Glomerular visceral epithelial cell (primary cell): ENCODE data around the gene KRTAP21-1.
"Not testable (repeated sequence)": the region's sequence is repeated elsewhere in the genome, so short reads cannot be mapped to it uniquely, and the experiment has no call there.

Experiments
- DNase-seq: peaks from one replicate; pipeline ENCODE4 v3.0.0-alpha.2; 2016; ENCODE audit errors: extremely low spot score

Gene KRTAP21-1

DNA sequence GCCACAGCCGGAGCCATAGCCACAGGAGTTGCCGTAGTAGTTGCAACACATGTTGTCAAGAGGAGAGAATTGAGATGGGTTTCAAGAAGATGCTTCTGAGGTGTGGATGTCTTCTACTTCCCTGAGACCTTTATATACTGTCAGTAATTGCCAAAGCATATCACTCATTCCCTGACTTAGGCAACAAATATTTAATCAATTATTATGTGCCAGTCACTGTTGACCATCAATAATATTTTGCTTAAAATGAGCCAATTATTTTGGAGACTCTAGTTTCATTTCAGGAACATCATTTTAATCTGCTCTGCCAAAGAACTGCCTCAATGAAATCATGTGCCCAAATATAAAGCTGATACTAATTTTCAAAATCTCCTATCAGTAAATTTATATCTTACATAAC, at the start of gene KRTAP21-1:
KRTAP21-1 (minus strand) TSS at position 101 of the 400 bp plus-strand sequence; CDS start at position 51, 50 bp downstream.
- DNase-seq, result not testable (repeated sequence)

DNA sequence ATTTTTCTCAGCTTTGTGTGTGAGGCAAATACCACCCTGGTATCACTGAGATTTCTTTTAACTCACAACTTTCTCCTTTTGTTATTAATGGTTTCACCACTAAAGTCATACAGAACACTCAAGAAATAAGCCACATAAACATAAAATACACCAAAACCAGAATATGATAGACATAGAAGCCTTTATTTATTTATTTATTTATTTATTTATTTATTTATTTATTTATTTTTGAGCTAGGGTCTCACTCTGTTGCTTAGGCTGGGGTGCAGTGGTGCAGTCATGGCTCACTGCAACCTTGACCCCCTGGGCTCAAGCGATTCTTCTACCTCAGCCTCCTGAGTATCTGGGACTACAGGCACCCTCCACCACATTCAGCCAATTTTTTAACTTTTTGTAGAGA, 45.4 kb upstream of the KRTAP21-1 start:
- no peak for DNase-seq

DNA sequence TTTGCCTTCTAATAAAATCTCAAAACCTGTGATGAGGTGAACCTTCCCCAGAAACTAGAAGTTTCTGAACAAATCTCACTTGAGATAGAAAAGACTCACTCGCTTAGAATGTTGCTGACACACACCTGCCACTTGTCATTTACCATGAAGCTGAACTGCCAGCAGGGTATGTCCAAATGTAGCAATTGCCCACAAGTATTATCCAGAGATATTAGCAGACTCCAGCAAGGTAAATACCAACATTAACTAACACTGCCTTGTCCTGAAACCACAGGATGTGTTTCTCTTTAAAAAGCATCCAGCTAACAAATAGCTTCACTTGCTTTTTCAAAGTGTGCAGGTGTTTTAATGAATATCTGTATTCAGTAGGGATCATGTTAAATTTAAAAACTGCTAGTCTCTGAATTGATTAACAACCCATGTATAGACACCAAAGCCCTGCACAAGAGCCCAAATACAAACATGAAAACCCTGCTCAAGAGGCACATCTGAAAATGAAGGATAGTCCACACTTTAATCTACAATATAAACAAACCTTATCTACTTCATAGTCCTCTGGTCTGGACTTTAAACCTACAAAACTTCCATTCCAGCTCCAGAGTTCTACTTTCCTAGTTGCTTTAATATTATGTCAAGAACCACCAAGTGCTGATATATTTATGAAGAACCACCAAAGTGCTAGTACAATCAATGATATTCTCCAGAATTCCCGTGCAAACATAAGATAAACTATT, 38.5 kb upstream of the KRTAP21-1 start:
- no peak for DNase-seq

DNA sequence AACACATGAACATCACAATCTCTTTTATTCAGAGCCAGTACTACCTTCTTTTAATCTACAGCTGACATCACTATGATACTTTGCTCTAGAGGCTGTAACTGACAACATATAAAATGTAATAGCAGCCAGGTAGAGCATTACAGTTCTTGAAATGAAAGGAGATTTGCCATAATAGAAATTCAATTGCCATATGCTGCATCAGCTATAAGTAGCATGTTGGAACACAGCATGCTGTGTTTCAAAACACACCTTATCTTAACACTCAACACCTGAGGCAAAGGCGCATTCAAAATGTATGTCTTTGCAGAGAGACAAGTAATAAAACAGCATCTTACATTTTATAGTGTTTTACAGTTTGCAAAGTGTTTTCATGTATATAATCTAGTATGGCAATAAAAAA, 24.0 kb upstream of the KRTAP21-1 start:
- DNase-seq, result no peak

DNA sequence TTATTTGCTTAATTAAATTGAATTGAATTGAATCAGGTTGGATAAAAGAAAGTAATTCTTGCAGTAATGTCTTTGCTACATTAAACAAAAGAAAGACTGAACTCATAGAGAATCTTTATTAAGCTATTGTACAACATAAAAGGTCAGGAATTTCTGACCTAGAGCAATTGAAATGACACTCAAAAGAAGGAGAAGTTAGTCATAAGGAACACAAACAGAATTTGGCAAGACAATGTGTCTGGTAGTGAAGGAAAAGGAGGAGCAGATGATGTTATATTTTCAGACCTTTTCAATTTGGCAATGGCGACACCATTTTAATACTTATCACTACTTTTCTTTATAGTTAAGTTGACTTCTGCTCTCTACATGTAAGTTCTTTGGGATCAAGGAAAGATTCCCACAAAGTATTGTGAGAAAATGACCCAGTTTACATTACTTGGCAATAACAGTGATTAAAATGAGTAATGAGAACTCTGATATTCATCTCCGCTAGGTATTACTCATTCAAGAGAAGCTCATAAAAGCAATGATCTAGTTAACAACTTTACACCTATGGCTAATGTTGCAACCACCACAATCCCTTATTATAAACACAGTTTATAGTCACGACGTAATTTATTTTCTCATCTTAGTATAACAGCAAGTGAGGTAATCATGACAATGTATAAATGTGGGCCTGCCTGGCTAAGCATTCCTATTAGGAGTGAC, 14.7 kb upstream of the KRTAP21-1 start:
- DNase-seq, result no peak

DNA sequence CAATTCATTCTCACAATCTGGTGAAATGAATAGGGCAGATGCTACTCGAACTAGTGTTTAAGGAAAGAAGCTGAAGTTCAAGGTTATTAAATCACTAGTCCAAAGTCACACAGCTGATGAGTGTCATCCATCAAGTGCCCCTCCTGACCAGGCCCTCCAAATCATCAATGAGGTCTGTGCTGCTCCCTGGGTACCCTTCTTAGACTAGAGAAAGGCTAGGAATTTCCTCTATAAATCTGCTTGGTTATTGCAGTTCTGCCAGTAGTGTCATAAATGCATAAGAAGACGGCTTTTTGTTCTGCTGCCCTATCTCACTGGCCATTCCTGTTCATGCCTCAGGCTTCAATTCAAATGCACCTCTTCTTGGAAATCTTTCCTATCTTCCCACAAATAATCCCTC, 5.5 kb upstream of the KRTAP21-1 start:
- DNase-seq, result no peak

DNA sequence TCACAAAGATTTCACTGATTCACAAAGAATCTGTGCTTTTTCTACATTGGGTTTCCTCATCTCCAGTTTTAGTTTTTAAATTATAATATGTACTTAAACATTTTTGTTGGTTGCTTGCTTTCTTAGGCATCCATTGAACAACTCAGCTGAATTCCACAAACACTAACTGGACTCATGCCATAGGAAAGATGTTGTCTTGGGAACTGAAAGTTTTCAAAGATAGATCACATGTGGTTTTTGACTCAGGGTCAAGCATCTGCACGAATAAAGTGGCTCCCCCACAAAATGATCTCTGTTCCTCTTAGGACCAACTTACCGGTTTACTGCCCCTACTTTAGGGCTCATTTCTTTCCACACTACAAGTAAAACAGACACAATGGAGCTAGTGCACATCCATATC, 3.1 kb upstream of the KRTAP21-1 start:
- DNase-seq, result no peak

DNA sequence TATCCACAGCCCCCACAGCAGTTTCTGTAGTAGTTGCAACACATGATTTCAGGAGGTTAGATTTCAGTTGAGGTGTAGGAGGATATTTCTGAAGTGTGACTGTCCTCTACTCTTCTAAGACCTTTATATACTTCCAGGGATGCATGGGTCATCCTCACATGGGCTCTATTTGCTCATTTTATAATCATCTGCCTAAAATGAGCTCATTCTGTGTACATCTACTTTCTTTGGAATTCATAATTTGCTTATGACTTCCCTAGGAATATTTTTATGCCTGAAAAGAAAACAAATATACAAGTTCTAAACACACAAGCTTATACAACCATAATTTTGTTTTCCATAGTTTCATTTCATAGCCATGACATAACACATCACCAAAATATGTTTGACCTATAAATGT, 8.1 kb downstream of the KRTAP21-1 start, which contains the start of gene KRTAP21-2:
KRTAP21-2 (minus strand) TSS at position 101 of the 400 bp plus-strand sequence; CDS start at position 44, 57 bp downstream.
- DNase-seq, result no peak

DNA sequence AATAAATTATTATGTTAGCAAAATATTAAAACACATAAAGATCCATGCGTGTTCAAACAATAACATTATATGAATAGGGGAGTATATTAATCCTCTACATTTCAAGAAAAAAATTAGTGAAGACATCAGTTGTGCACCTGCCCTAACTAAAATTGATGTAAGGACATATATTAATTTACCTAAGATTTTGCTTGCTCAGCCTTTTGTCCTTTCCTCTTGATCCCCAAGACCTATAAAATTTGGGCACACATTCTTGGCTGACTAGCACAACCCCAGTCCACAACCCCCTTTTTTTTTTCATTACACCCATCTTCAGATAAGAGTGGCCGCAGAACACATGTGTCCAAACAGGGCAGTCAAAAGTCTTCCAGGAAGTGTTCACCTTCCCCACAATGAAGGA, 14.8 kb downstream of the KRTAP21-1 start:
- no peak for DNase-seq

DNA sequence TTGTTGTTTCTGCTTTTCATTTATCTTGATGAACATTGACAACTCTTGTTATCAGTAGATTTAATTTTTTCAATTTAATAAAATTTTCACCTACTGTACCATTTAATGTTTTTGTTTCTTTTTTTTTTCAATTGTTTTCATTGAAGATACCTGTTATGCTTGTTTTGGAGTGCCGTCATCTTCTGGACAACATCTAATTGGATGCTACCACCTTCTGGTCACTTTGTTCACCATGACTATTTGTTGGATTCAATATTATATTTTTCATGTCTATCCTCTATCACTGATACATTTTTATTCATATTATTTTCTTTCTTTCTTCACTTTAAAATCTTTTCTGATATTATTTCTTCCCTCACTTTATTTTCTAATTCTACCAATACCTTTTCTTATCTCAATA, 22.2 kb downstream of the KRTAP21-1 start:
- no peak for DNase-seq

DNA sequence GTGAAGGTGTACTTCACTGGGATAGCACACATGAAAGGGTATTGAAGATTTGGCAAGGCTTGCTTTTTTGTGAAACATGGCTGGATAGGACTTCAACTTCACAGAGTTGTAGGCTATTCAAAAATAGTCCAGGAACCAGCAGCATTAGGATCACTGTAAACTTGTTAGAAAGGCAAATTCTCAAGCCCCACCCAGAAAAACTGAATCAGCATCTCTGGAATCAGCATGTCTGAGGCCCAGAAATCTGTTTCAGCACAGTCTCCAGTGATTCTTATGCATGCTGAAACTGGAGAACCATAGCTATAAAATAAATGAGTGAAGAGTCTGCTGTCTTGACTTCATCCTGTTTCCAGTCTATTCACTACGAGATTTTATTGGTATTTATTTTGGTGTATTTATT, 28.5 kb downstream of the KRTAP21-1 start:
- DNase-seq, result no peak

DNA sequence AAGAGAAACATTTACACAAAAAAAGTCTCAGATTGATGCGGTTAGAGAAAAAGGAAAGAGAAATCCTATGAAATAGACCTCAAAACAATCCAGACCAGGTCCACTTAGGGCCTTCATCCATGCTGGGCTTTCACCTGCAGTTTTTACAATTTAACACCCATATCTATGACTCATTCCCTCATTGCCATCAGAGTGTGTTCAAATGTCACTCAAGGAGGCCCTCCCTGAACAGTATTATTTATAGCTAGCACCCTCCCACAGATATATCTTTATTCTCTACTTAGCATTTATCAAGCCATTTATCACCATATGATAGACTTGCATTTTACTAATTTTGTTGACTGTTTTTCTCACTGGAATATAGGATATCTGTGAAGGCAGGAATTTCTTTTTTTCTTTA, 35.8 kb downstream of the KRTAP21-1 start:
- DNase-seq, result no peak

DNA sequence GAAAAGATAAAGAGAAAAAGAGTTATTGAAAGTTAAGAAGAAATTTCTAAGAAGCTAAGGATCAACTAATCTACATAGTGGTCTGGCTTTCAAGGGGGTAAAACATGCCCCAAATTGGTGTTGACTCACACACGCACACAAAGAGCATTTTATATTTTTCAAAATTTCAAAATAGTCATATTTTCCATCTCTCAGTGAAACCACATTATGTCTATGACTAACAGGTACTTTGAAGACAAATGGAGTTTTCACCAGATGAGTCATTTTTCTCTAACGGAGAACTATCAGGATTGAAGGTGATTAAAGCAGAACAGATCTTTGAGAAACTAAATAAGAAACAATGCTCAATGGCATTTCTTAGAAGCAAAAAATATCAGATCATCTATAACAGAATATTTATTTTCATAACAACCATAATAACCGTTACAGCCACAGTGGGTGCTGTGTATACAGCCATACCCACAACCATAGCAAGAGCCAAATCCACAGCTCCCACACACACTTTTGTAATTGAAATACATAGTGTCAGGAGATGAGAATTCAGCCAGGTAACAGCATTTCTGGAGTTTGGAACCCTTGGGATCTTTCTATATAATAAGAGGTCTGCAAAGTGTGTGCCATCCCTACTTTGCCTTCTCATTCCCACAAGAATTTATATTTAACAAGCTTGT, 36.9 kb downstream of the KRTAP21-1 start, which contains the start of gene KRTAP21-3:
KRTAP21-3 (minus strand) TSS at position 539 of the 671 bp plus-strand sequence; CDS start at position 521, 18 bp downstream.
- DNase-seq, result no peak

DNA sequence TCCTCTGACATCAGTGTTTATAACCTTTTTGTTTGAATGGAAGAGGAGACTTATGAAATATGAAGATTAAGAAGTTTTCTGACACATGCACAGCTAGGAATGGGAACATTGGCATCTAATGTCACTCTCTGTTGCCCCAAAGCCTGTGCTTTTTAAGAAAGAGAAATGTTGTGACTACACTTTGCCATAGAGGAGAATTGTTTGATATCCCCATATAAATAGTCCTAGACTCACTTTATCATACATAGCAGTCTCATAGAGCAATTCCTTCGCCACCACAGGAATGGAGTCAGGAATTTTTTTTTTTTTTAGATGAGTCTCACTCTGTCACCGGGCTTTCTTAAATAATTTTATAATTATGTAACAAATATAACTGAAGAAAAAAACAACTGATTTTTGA, 38.1 kb downstream of the KRTAP21-1 start:
- no peak for DNase-seq

DNA sequence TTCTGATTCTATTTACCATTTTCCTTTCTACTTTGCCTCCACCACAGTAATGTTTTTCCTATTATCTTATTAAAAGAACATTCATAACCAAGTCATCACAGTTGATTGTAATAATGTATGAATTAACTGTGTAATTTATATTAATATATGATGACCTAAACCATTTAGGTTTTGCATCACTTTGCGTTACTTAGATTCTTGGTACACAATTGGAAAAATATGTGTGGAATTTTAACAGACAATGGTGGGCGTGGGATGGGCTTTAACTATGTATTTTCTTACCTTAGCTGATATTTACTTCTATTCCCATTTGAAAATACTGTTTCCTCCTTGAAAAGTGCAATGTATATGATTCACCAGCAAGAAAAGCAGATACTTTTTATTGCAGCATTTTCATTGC, 40.3 kb downstream of the KRTAP21-1 start:
- DNase-seq, result no peak

DNA sequence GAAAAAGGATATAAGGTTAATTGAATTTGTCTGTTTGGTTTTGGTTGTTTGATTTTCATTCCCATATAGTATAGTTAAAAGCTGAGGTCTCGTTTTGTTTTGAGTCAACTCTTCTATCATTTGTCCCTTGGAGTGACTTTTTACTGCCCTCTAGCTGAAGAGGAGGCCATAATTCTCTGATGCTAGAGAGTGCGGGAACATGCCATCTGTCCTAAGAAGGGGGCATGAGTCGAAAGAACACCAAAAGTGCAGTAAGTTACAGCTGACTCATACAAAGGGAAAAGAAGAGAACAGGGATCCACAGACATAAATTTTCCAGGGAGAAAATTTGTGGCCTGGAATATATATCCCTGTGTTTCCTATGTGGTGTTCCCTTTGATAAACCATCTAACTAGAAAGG, 40.8 kb downstream of the KRTAP21-1 start:
- DNase-seq, result no peak

DNA sequence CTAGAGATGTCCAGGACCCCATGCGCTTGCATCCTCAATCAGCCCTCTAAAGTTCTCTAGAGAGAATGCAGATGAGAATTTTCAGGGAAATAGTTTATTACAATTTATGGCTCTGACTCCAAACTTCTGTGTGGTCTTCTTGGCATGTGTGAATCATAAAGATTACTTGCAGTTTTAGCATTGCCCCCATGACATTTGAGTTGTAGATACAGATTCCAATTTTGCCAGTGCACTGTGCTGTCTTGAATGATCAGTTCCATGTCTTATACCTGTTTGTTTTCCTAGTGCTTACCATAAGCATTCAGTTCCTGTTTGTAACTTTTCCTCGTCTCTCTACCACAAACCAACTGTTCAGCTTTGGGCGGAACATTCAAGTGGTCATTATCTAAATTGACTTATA, 41.5 kb downstream of the KRTAP21-1 start:
- DNase-seq, result no peak

DNA sequence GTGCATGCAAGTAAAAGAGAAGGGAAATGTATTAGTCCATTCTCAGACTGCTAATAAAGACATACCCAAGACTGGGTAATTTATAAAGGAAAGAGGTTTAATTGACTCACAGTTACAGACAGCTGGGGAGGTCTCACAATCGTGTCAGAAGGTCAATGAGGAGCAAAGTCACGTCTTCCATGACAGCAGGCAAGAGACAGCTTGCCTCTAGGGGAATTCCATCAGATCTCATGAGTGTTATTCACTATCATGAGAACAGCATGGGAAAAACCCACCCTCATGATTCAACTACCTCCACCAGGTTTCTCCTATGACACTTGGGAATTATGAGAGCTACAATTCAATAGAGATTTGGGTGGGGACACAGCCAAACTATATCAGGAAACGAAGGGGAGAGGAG, 44.7 kb downstream of the KRTAP21-1 start:
- no peak for DNase-seq

DNA sequence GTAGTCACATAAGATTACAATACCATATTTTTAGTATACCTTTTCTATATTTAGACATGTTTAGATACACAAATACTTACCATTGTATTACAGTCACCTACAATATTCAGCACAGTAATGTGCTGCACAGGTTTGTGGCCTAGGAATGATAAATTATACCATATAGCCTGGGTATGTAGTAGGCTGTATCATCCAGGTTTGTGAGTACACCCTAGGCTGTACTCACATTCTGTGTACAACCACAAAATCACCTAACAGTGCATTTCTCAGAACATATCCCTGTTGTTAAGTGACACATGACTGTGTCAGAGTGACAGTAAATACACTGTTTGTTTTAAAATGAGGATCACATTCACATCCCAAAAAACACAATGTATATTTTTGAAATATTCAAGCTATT, 47.8 kb downstream of the KRTAP21-1 start:
- DNase-seq, result no peak
